Measurements from ENCODE around the gene HIVEP2.

The HIVEP2 gene

GRCh38 chr6:142833798-142834197 lies 111.2 kb downstream of the HIVEP2 start:
- Histone ChIP-seq H3K4me1 (ENCODE audit: control insufficient read depth, insufficient read depth, low read length) (peaks cover 38% of the 10 kb centered on the region), H3K4me3 (ENCODE audit: low read length) (no peak overlapping the region), H3K36me3 (ENCODE audit: control insufficient read depth, insufficient read depth, low read length, severe bottlenecking) (no peaks in the 10 kb centered on the region), H3K9me3 (ENCODE audit: control insufficient read depth, low read length) (no peaks in the 10 kb centered on the region), H3K27me3 (replicated peaks; ENCODE audit: control insufficient read depth, insufficient read depth, low read length) (no peaks in the 10 kb centered on the region), H3K9ac (ENCODE audit: low read length) (no peak overlapping the region)
- DNase-seq (ENCODE audit: low read depth) = no peak

- peak; percentile 77 for DNase-seq (ENCODE audit: low read depth)
- Histone ChIP-seq H3K27me3 (replicated peaks; ENCODE audit: control insufficient read depth, insufficient read depth, low read length) (no peaks in the 10 kb centered on the region), H3K4me1 (ENCODE audit: control insufficient read depth, insufficient read depth, low read length) (peaks cover 37% of the 10 kb centered on the region), H3K9me3 (ENCODE audit: control insufficient read depth, low read length) (no peaks in the 10 kb centered on the region), H3K36me3 (ENCODE audit: control insufficient read depth, insufficient read depth, low read length, severe bottlenecking) (no peaks in the 10 kb centered on the region), H3K9ac (ENCODE audit: low read length) (no peak overlapping the region), H3K4me3 (ENCODE audit: low read length) (no peak overlapping the region)
These were observed 111.9 kb downstream of the HIVEP2 start for GRCh38 chr6:142833054-142833453.

- Histone ChIP-seq H3K4me1 (ENCODE audit: control insufficient read depth, insufficient read depth, low read length) (peaks cover 25% of the 10 kb centered on the region), H3K4me3 (ENCODE audit: low read length) (no peak overlapping the region), H3K36me3 (ENCODE audit: control insufficient read depth, insufficient read depth, low read length, severe bottlenecking) (no peaks in the 10 kb centered on the region), H3K9ac (ENCODE audit: low read length) (no peak overlapping the region), H3K27me3 (replicated peaks; ENCODE audit: control insufficient read depth, insufficient read depth, low read length) (no peaks in the 10 kb centered on the region), H3K9me3 (ENCODE audit: control insufficient read depth, low read length) (no peaks in the 10 kb centered on the region)
- no peak for DNase-seq (ENCODE audit: low read depth)
These were observed 114.2 kb downstream of the HIVEP2 start for GRCh38 chr6:142830807-142831206.

- H3K36me3 ChIP-seq (ENCODE audit: control insufficient read depth, insufficient read depth, low read length, severe bottlenecking) = no peaks in the 10 kb centered on the region
- H3K4me1 ChIP-seq (ENCODE audit: control insufficient read depth, insufficient read depth, low read length) = peaks cover 25% of the 10 kb centered on the region
- H3K27me3 ChIP-seq (replicated peaks; ENCODE audit: control insufficient read depth, insufficient read depth, low read length) = no peaks in the 10 kb centered on the region
These were observed 114.8 kb downstream of the HIVEP2 start for GRCh38 chr6:142830116-142830710.

GRCh38 chr6:142829556-142829955 lies 115.4 kb downstream of the HIVEP2 start:
- Histone ChIP-seq H3K9me3 (ENCODE audit: control insufficient read depth, low read length) (no peaks in the 10 kb centered on the region), H3K36me3 (ENCODE audit: control insufficient read depth, insufficient read depth, low read length, severe bottlenecking) (no peaks in the 10 kb centered on the region), H3K9ac (ENCODE audit: low read length) (no peak overlapping the region), H3K27me3 (replicated peaks; ENCODE audit: control insufficient read depth, insufficient read depth, low read length) (no peaks in the 10 kb centered on the region), H3K4me3 (ENCODE audit: low read length) (no peak overlapping the region), H3K4me1 (ENCODE audit: control insufficient read depth, insufficient read depth, low read length) (peaks cover 25% of the 10 kb centered on the region)
- no peak for DNase-seq (ENCODE audit: low read depth)

More at GRCh38 chr6:142830116-142830710, 114.8 kb downstream of the HIVEP2 start:
- Histone ChIP-seq H3K9ac (ENCODE audit: low read length) (no peak overlapping the region), H3K9me3 (ENCODE audit: control insufficient read depth, low read length) (no peaks in the 10 kb centered on the region), H3K4me3 (ENCODE audit: low read length) (no peak overlapping the region)
- DNase-seq (ENCODE audit: low read depth) = no peak

- Histone ChIP-seq H3K27me3 (replicated peaks; ENCODE audit: control insufficient read depth, insufficient read depth, low read length) (no peaks in the 10 kb centered on the region), H3K9me3 (ENCODE audit: control insufficient read depth, low read length) (no peaks in the 10 kb centered on the region), H3K9ac (ENCODE audit: low read length) (no peak overlapping the region), H3K4me3 (ENCODE audit: low read length) (no peak overlapping the region), H3K4me1 (ENCODE audit: control insufficient read depth, insufficient read depth, low read length) (peaks cover 32% of the 10 kb centered on the region), H3K36me3 (ENCODE audit: control insufficient read depth, insufficient read depth, low read length, severe bottlenecking) (no peaks in the 10 kb centered on the region)
- DNase-seq (ENCODE audit: low read depth) = no peak
These were observed 117.0 kb downstream of the HIVEP2 start for GRCh38 chr6:142827991-142828390.

GRCh38 chr6:142827369-142827768 lies 117.6 kb downstream of the HIVEP2 start:
- H3K9ac ChIP-seq (ENCODE audit: low read length) = no peak overlapping the region
- peaks cover 33% of the 10 kb centered on the region for H3K4me1 ChIP-seq (ENCODE audit: control insufficient read depth, insufficient read depth, low read length)
- DNase-seq (ENCODE audit: low read depth) = no peak
- no peaks in the 10 kb centered on the region for H3K27me3 ChIP-seq (replicated peaks; ENCODE audit: control insufficient read depth, insufficient read depth, low read length)
- H3K36me3 ChIP-seq (ENCODE audit: control insufficient read depth, insufficient read depth, low read length, severe bottlenecking) = no peaks in the 10 kb centered on the region
- H3K4me3 ChIP-seq (ENCODE audit: low read length) = no peak overlapping the region
- H3K9me3 ChIP-seq (ENCODE audit: control insufficient read depth, low read length) = no peaks in the 10 kb centered on the region

GRCh38 chr6:142825760-142826159 lies 119.2 kb downstream of the HIVEP2 start:
- H3K9ac ChIP-seq (ENCODE audit: low read length) = no peak overlapping the region
- H3K27me3 ChIP-seq (replicated peaks; ENCODE audit: control insufficient read depth, insufficient read depth, low read length) = no peaks in the 10 kb centered on the region
- DNase-seq (ENCODE audit: low read depth) = no peak
- no peaks in the 10 kb centered on the region for H3K36me3 ChIP-seq (ENCODE audit: control insufficient read depth, insufficient read depth, low read length, severe bottlenecking)
- no peak overlapping the region for H3K4me3 ChIP-seq (ENCODE audit: low read length)
- H3K9me3 ChIP-seq (ENCODE audit: control insufficient read depth, low read length) = no peaks in the 10 kb centered on the region
- H3K4me1 ChIP-seq (ENCODE audit: control insufficient read depth, insufficient read depth, low read length) = peaks cover 47% of the 10 kb centered on the region

- H3K4me1 ChIP-seq (ENCODE audit: control insufficient read depth, insufficient read depth, low read length) = peaks cover 47% of the 10 kb centered on the region
These were observed 120.5 kb downstream of the HIVEP2 start for GRCh38 chr6:142824426-142824825.

GRCh38 chr6:142823256-142823902 lies 121.6 kb downstream of the HIVEP2 start:
- DNase-seq (ENCODE audit: low read depth) = no peak
- H3K27me3 ChIP-seq (replicated peaks; ENCODE audit: control insufficient read depth, insufficient read depth, low read length) = no peaks in the 10 kb centered on the region
- H3K4me3 ChIP-seq (ENCODE audit: low read length) = no peak overlapping the region
- no peak overlapping the region for H3K9ac ChIP-seq (ENCODE audit: low read length)
- no peaks in the 10 kb centered on the region for H3K9me3 ChIP-seq (ENCODE audit: control insufficient read depth, low read length)
- no peaks in the 10 kb centered on the region for H3K36me3 ChIP-seq (ENCODE audit: control insufficient read depth, insufficient read depth, low read length, severe bottlenecking)
- peaks cover 51% of the 10 kb centered on the region for H3K4me1 ChIP-seq (ENCODE audit: control insufficient read depth, insufficient read depth, low read length)

More at GRCh38 chr6:142824426-142824825, 120.5 kb downstream of the HIVEP2 start:
- H3K9me3 ChIP-seq (ENCODE audit: control insufficient read depth, low read length) = no peaks in the 10 kb centered on the region
- H3K4me3 ChIP-seq (ENCODE audit: low read length) = no peak overlapping the region
- no peaks in the 10 kb centered on the region for H3K27me3 ChIP-seq (replicated peaks; ENCODE audit: control insufficient read depth, insufficient read depth, low read length)
- no peak overlapping the region for H3K9ac ChIP-seq (ENCODE audit: low read length)
- H3K36me3 ChIP-seq (ENCODE audit: control insufficient read depth, insufficient read depth, low read length, severe bottlenecking) = no peaks in the 10 kb centered on the region
- DNase-seq (ENCODE audit: low read depth) = no peak

GRCh38 chr6:142822842-142823241 lies 122.1 kb downstream of the HIVEP2 start:
- H3K36me3 ChIP-seq (ENCODE audit: control insufficient read depth, insufficient read depth, low read length, severe bottlenecking) = no peaks in the 10 kb centered on the region
- no peak overlapping the region for H3K9ac ChIP-seq (ENCODE audit: low read length)
- no peak overlapping the region for H3K4me3 ChIP-seq (ENCODE audit: low read length)
- no peak for DNase-seq (ENCODE audit: low read depth)
- H3K4me1 ChIP-seq (ENCODE audit: control insufficient read depth, insufficient read depth, low read length) = peaks cover 51% of the 10 kb centered on the region
- no peaks in the 10 kb centered on the region for H3K27me3 ChIP-seq (replicated peaks; ENCODE audit: control insufficient read depth, insufficient read depth, low read length)
- no peaks in the 10 kb centered on the region for H3K9me3 ChIP-seq (ENCODE audit: control insufficient read depth, low read length)
